GM21723 (cell line): ENCODE data around the gene IGLON5.

ENCODE experiments used
- ATAC-seq: cut with Tn5 transposase; IDR thresholded peaks from one replicate; pipeline ENCODE4 v1.9.1; 2021; ENCODE audit warnings: mild to moderate bottlenecking, moderate library complexity; ENCODE audit not compliant: unreplicated experiment

IGLON5 gene

DNA sequence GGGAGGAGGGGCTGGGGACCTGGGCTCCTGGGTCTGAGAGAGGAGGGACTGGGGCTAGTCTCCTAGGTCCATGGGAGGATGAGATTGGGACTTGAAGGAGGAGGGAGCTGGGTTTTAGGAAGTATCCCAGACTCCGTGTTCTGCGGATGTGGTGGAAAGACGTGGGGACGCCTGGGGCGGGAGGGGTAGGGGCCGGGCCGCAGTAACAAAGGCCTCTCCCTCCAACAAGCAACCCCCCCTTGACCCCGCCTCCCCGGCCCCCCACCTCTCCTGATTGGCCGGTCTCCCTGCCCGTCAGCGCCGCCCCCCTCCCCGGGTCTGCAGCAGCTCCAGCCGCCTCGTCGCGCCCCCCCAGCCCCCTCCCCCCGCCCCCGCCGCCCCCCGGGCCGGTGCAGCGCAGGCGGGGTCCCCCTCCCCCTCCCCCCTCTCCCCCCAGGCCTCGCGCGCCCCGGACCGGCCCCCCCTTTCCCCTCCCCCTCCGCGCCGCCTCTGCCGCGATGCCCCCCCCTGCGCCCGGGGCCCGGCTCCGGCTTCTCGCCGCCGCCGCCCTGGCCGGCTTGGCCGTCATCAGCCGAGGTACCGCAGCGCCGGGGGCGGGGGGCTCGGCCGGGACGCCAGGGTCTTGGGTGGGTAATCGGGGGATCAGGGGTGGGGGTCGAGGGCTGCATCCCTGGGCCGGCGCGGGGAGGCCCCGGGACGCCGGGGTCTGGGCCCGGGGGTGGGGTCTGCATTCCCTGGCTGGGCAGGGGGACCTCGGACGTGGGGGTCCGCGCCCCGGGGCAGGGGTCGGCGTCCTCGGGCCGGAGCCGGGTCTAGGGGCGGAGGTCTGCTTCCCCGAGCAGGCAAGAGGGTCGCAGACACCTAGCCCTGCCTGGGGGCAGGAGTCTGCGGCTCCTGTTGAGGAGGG lies at the start of gene IGLON5:
TSS of gene IGLON5 (plus strand) at position 294 of the 907 bp plus-strand sequence. CDS start at position 498, 204 bp downstream.
- ATAC-seq: no peak

DNA sequence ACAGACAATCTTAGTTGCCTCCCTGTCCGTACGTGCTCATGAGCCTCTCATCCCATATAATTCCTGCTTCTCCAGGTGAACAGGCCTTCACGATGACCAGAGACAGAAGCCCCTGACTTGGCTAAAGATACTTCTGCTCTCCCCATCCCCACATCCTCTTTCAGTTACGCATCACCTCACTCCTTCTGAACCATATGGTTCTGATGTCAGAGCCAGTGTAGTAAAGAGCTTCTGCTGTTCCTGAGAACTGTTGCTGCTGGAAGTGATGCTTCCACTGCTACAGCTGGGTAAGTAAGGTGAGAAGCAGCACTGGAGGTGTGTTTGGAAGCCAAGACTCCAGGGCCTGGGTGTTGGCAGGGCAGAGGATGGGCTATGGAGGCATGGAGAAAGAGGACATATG lies 47.6 kb upstream of the IGLON5 start:
- no peak for ATAC-seq

DNA sequence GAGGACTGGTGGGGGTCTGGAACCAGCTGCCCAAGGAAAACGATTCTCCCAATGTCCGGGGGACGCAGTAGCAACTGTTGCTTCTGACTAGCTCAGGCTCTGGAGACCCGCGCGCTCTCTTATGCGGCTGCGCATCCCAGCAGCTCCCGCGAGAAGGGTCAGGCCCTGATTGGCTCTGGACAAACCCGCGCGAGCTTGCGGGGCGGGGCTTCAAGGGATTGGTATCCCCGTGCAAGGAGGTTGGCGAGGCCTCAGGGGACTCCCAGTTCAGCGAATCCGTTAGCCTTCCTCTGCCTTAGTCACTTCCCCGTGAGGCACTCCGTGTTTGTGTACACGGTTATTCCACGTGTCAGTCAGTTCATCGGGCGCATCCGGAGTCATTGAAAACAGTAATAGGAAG lies 40.4 kb upstream of the IGLON5 start:
- no peak for ATAC-seq

DNA sequence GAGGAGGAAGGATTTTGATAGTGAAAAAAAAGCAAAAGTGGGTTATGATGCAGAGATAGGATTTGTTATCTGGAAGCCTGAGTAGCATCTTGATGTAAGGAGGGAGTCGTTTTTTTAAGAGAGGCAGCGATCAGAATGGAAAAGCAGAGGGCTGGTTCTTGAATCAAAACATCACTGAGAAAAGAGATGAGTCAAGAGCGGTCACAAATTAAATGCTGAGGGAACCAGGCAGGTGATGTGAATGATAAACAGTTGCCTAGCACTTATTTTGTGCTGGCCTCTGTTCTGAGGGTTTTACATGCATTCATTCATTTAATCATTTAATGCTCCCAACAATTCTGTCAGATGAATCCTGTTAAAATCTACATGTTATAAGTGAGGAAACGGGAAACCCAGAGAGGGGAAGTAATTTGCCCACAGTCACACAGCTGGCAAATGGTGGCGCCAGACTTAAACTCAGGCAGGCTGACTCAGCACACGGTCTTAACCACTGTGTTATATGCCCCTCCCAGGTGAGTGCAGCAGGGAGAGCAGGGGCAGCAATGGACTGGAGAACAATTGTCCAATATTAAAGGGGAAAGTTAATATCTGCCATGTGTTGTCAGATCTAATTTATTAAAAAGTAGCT lies 39.1 kb upstream of the IGLON5 start:
- no peak for ATAC-seq

DNA sequence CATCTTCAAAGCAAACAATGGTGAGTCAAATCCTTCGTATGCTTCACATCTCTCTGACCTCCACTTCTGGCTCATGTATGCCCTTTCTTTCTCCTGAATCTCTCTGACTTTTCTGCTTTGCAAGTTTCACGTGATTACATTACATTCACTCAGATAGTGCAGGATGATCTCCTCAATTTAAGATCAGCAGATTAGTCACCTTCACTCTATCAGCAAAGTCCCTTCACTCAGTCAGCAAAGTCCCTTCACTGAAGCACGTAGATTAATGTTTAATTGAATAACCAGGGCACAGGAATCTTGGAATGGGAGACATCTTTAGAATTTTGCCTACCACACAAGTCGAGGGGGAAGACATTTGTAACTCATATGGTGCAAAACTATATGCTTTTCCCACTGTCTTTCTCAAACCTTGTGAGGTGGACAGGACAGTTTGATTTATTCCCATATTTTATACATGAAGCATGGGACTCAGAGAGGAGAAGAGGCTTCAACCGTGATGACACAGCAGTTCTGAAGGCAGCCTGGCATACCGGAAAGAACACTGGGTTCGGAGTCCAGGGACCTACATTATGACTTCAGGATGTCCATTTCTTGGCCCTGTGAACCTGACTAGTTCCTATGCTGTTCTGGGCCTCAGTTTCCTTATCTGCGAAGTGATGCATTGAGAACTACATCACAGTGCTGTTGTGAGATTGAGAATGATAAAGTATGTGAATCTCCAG lies 37.2 kb upstream of the IGLON5 start:
- ATAC-seq: no peak

DNA sequence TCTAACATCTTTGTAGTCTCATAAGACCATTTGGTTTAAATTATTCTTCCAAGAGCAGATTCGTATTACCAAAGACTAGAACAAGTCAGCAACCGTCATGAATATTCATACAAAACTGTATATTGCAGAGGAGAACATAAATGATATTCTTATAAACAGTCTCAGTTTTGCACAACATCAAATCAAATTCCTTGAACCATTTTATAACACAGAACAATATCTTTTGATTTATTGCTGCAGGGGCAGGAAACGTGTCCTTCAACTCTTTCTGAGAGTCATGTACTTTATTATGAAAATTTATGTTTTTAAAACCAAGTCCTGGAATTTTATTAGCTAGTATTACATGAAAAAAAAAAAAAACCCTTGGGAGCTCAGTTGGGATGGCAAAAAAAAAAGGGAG lies 34.3 kb upstream of the IGLON5 start:
- no peak for ATAC-seq

DNA sequence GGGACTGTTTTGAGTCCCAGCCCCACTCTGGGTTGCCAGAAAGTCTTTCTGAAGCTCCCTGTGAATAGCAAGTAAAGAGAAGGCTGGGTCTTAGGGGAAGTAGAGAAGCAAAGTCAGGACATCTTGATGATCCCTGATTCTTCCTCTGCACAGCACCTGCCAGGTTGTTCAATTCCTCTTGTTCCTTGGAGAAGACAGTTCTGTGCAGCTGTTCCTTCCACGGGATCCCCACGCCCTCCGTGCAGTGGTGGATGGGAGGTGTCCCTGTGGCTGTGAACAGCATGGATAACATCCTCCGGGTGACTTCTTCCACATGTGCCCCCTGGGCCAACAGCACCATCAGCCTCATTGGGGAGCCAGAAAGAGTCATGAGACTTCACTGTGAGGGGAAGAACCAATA lies 29.1 kb upstream of the IGLON5 start:
- no peak for ATAC-seq

DNA sequence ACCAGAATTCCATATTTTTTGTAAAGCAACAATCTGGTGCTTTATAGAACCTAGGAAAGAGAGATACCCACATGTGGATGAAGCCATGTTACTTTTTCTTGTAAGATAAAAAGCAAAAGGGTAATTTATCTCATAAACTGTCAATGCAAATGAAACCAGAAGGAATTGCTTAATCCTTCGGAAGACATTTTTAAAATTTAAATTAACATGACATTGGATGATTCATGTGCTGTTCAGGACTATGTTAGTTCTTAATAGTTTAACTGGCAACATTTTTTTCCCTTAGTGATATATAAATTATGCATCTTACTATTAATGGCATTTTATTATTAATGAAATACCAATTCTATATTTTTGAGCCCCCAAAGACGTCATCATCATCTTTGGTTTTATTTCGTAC lies 25.8 kb upstream of the IGLON5 start:
- ATAC-seq: no peak

DNA sequence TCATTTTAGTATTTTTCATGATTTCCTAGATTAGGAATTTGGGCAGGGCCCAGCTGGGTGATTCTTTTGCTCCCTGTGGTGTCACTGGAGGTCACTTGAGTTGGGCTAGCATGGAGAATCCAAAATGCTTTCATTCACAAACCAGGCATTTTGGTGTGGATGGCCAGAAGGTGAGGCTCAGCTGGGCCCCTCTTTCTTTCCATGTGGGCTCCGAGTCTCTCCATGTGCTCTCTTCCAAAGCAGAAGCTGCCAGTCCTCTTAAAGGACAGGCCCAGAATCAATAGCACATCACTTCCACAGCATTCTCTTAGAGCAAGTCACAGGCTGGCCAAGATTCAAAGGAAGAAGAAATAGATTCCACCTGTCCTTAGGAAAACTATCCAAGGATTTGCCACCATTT lies 21.8 kb upstream of the IGLON5 start:
- ATAC-seq: no peak

DNA sequence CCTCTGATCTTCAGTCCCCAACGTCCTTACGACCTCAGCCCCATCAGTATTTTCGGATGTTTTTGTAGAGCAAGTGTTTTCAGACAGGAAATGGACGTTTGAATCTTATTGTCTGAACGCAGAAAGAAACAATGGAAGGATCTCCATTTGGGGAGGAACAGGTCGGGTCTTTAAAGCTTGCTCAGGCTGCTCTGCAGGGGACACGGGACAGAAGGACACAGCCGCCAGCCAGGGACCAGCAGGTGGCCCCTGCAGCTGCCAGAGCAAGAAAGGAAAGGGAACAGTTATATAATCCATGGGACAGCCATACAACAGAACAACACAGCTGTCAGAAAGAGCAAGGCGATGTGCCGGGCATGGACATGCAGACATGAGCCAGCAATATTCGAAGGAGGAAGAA lies 18.5 kb upstream of the IGLON5 start:
- no peak for ATAC-seq

DNA sequence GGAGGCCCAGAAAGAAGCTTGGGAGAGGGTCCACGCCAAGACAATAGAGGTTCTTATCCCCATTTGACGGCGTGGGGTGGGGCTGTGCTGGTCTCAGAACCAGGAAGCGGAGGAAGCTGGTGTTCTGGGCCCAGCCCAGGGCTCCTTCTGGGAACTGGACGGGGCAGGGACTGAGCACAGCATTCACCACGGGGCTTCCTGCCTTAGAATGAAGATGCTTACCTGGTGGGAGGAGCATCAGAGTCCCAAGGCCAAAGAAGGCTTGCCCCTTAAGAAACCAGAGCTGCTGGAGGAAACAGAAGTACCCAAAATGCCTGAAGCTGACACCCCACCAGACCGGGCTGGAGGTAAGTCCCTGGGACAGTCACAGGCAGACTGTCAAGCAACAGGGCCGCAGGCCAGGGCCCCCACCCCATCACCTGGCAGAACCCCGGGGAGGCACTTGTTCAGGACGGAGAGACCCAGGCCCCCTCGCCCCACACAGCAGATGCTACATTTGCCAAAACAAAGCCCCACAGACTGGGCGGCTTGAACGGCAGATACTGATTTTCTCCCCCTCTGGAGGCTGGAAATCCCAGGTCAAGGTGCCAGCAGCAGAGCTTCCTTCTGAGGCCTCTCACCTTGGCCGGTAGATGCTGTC lies 17.8 kb upstream of the IGLON5 start:
- no peak for ATAC-seq

DNA sequence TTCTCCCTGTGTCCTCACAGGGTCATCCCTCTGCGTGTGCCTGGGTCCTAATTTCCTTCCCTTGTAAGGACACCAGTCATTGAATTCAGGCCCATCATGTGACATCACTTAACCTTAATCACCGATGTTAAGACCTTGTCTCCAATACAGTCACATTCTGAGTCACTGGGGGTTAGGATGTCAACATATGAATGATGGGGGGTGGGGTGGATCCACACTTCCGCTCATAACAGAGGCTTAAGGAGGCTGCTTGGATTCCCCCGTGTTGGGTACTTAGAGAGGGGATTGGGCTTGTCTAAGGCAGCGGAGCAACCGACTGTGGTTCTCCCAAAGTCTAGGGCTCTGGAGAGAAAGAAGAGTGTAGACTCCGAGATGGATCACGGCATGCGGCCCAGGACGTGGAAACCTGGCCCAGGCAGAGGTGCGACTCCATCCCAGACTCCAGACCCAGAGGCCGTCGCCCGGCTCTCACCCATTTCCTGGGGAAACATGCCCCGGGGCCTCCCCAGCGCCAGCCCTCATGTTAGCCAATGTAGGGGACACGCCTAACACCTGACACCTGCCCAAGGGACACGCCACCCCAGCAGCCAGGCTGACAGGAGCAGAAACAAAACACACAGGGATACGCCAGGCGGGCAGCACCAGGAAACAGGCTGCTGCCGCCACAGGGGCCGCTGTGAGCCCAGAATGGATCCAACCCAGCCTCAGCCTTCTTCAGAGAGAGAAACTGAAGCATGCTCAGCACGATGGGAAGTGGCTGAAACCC lies 17.1 kb upstream of the IGLON5 start:
- ATAC-seq: no peak

DNA sequence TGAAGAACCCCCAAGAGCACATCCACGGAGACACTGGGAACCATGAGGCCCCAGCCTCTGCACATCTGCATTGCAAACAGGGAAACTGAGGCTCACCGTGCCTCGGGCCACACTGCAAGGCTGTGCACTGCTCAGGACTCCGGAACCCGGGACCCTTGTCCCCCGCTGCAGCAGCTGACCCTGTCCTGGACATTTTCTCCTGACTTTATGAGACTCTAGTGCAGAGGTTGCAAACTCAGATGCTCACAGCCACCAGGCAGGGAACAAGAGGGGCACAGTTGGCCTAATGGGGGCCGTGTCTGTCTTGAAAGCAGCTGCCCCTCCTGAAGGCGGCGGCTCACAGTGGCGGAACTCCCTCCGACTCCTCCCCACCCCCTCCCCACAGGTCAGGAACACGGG lies 16.5 kb upstream of the IGLON5 start:
- ATAC-seq: no peak

DNA sequence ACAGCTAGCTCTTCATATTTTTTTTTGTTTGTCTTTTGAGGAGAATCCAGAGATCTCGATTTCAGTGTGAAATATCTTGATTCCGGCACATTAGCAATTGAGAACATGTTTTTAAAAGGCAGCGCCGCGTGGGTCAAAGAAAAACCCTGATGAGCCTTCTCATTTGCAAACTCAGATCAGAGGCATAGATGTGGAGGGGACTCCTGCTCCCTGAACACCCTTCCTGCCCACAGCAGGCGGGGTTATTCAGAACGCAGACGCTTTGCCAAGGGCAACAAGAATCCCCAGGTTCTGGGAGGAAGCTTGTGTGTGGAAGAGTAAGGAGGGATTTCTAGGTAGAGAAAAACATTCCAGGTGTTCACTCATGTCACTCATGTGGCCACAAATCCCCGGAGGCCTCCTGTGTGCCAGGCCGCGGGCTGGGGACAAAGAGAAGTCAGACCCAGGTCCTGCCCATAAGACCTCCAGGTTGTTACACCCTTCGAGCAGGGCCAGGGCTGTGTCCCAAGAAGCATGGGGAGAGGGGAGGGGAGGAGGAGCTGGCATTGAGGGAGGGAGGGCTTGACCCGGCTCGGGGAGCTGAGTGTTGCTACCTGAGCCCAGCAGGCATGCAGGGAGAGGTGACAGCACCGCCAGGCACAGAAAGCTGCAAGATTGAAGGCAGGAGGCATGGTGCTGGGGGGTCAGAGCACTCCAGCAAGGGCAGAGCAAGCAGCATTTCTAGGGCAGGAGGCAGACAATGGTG lies 15.9 kb upstream of the IGLON5 start:
- ATAC-seq: no peak

DNA sequence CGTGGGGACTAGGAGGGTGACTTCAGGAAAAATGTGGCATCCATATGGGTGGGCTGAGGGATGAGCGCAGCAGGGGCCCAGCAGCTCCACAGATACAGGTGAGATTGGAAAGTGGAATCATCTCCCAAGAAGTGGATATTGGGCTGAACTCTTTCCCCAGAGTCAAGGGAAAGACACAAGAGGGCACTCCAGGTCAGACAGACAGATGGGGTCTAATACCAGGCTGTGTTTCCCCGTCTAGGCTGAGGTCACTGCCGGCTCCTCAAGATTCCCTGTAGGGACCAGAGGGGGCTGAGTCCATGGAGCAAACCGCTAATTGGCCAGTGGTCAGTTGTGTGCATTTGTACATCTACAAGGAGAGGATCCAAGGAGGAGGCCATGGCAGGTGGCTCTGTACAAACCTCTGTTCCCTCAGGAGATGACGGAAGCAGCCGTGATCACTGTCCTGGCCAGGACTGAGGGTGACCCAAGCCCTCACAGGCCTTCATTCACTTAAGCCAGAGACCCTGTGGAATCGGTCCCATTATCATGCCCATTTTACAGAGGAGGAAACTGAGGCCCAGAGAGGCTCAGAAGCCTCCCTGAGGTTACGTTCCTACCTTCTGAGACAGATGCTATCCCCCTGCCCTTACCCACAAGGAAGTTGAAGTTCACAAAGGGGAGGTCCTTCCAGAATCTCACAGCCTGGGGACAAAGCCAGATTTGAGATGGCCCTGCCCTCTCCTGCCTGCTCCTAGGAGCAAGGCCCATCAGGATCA lies 14.9 kb upstream of the IGLON5 start:
- ATAC-seq: no peak

DNA sequence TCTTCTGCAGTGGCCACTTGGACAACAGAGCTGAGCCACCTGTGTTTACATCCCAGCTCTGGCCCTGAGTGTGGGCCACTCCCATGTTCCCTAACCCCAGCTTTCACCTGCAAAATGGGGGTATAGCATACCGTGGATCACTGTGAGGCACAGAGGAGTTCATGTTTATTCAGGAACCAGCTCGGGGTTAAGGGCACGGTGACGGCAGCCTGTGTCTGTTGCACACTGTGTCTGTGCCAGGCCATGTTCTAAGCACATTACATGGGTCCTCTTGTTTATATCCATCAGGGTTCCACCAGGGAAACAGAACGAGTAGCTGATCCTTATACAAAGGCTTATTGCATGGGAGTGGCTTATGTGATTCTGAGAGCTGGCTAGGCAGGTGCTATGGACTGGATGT lies 14.0 kb upstream of the IGLON5 start:
- no peak for ATAC-seq

DNA sequence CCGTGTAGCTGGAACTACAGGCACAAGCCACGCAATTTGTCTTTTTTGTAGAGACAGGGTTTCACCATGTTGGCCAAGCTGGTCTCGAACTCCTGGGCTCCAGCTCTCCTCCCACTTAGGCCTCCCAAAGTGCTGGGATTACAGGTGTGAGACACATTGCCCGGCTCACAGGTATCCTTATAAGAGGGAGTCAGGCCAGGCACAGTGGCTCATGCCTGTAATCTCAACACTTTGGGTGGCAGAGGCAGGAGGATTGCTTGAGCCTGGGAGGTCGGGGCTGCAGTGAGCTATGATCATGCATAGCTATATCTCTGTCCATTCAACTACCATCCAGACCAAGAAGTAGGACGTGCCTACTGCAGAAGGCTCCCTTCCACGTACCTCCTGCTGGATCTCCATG lies 10.2 kb upstream of the IGLON5 start:
- no peak for ATAC-seq

DNA sequence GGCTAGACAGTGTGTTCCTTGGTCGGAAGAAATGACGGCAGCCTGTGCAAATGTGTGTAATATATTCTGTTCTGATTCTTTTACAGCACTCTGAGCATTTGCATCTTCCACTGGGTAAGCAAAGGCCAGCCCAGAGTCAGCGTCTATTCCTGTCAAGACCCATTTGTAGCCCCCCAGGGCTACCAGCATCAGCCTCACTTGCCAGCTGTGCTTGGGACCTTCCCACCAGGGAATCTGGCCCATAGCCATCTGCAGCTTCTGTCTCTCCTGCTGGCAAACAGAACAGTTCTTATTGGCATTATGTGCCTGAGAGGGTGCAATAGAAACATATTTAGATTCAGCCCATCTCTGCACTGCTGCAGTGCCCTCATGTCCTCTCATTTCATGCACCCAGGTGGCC lies 6.0 kb upstream of the IGLON5 start:
- ATAC-seq: no peak

DNA sequence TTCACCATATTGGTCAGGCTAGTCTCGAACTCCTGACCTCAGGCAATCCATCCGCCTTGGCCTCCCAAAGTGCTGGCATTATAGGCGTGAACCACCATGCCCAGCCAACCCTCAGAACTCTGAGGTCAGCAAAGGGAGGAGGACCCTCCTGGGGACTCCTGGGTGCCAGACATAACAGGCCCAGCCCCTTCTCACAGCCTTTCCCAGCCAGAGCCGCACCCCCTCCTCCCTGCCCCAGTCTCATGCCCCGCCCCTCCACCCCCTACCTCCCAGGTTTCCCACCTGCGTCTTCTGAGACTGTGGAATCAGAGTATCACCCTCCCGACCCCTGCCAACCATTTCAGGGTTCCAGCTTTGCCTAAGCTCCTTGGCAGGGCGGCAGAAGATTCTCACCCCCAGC lies 5.2 kb downstream of the IGLON5 start:
- ATAC-seq: no peak
